Measurements from ENCODE around the gene RBFOX2.
A peak's percentile ranks its signal among the peaks of the same experiment; 100 is the strongest.

The RBFOX2 gene

DNA sequence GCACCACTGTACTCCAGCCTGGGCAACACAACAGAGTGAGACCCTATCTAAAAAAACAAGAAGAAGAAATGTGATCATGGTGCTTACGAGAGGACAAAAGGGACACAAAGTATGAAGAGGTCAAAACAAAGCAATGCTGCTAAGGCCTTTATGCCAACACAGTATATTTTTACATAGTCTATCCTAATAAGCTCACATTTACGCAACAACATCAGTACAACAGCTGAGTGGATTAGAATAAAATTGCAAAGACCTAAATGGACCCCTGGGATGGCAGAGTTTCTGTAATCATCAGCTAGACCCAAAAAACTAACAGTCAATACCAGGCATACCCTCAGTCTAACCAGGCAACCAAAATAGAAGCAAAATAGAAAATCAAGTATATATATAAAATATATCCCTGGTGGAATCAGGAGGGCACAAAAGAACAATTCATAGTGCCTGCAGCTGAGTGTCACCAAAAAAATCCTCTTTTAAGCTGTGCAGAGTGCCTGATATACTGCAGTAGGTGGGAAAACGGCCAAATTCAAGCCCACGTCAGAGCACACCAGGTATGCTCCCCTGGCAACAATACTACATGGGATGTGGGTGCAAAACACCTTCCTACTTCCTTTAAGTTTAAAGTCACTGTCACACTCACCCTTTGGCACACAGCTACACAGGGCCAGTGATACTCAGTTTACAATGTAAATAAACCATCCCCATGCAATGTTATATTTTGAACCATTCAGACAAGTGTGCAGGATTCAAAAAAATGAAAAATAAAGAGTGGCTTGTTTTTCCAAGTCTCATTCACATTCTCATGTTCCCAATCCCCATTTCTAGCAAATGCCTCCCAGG, 57.8 kb downstream of the RBFOX2 start:
- no peak for FAIRE-seq

- no peak for FAIRE-seq
Measured at GRCh38 chr22:35967046-35967397, 61.6 kb downstream of the RBFOX2 start.

DNA sequence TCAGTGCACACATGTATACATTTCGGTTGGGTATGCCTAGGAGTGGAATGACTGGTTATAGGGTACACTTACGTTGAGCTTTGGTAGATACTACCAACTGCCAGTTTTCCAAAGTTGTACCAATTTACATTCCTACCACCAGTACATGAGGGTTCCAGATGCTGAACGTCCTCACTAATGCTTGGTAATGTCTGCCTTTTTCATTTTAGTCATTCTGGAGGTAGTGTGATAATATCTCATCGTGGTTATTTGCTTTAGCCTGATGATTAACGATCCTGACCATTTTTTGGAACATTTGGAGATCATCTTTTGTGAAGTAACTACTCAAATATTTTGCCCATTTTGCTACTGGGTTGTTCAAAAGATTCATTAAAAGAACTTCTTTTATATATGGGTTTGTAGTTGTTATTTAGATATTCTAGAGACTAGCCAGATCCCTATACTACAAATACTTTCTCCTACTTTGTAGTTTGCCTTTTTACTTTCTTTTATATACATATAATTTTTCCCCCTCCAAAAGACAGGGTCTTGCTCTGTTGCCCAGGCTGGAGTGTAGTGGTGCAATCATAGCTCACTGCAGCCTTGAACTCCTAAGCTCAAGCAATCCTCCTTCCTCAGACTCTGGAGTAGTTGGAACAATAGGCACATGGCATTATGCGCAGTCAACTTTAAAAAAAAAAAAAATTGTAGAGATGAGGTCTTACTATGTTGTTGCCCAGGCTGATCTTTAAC, 62.1 kb downstream of the RBFOX2 start:
- no peak for FAIRE-seq

- no peak for FAIRE-seq
Measured at GRCh38 chr22:35963237-35963810, 65.3 kb downstream of the RBFOX2 start.

DNA sequence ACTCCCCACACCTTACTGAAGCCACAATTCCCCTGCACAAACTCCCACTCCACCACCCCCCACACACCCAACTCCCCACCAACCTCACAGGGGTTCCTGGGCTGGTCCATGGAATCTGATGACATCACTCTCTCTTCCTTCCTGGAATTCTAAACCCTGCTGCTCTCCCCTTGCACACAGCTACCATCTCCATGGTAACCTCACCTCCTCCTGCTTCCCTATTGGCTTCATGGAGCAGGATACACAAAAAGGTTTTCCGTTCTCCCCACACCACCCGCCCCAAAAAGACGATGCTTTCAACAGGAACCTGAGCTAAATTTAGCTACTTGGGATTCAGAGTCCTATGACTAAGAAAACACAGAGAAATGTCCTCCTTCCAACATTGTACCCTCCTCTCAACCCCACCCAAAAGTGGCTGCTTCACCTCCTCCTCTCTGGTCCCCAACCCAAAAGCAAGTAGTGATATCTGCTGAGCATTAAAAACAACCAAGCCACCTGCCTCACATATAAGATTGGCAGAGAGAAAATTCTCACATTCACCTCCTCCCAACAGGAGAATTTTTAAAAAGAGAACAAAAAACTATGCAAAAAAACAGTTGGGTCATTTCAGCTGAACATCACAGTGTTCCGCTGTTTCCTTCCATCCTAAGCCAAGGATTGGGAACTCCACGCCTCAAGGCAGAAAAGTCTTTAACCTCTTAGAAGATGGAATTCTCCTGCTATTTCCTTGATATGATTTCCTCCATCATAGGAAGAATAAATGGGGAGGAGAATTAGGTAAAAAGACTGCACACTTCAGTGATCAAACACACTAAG, 66.9 kb downstream of the RBFOX2 start:
- FAIRE-seq: no peak

- FAIRE-seq: no peak
Measured at GRCh38 chr22:35960854-35961253, 67.8 kb downstream of the RBFOX2 start.

GRCh38 chr22:35959121-35959800, 69.4 kb downstream of the RBFOX2 start:
- FAIRE-seq: no peak

DNA sequence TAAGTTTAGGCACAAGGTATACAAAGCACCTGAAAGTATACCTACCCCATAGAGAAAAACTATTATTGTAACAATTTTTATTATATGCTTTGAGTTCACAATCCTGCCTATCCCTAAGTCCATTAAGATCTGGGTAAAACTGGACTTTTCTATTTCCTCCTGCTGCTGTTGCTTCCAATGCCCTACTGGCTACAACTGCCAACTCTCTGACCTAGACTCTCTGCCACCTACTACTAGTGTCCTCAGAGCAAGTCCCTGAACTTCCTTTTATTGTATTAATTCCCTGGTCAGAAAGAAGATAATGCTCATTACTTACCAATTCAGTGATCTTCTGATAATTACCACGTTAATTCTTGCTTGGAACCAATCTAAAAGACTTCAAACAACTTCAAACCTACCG, 70.3 kb downstream of the RBFOX2 start:
- FAIRE-seq: no peak

- no peak for FAIRE-seq
Measured at GRCh38 chr22:35957589-35957988, 71.0 kb downstream of the RBFOX2 start.

DNA sequence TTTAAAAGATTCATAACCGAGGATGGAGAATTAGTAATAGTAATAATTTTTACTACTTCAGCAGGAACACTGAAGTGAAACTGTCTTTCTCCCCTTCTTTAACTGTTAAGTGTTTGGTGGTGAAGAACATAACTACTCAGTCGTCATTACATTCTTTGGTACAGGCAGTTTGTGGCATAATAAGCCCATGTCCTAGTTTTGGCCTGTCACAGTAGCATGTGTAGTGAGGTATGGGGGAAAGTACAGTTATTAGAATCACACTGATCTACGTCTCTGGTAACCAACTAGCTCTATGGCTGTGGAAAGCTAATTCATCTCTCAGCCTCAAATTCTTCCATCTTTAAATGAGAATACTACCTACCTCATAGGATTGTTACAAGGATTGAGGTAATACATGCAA, 71.8 kb downstream of the RBFOX2 start:
- FAIRE-seq: no peak

DNA sequence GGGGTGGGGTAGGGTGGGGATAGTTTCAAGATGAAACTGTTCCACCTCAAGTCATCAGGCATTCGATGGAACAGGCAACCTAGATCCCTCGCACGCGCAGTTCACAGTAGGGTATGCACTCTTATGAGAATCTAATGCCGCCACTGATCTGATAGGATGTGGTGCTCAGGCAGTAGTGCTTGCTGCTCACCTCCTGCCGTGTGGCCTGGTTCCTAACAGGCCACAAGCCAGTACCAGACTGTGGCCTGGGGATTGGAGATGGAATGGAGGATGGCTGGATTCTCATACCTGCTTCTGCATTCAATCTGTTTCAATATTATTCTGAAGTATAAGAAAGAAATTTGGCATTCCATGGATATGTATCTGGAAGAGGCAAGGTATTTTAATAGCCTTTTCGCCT, 73.1 kb downstream of the RBFOX2 start:
- FAIRE-seq: no peak

GRCh38 chr22:35952576-35952975, 76.0 kb downstream of the RBFOX2 start:
- no peak for FAIRE-seq

DNA sequence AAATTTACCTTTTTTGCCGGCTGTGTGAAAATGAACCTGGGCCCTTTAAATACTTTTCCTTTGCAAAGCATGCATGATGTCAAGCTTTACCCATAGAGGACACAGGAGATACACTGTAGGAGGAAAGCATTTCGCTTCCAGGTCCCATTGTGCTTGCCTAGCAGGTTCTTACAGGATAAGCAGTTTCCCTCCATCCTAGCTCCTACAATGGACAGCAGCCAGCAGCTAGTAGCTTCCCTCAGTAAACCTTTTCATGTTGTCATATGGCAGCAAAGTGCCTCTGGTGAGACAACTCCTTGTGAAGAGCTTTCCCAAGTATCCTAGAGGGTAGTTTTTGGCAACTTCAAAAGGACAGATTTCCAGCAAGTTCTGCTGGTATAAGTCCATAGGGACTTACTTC, 78.4 kb downstream of the RBFOX2 start:
- no peak for FAIRE-seq

- FAIRE-seq: no peak
Measured at GRCh38 chr22:35949243-35949642, 79.4 kb downstream of the RBFOX2 start.

DNA sequence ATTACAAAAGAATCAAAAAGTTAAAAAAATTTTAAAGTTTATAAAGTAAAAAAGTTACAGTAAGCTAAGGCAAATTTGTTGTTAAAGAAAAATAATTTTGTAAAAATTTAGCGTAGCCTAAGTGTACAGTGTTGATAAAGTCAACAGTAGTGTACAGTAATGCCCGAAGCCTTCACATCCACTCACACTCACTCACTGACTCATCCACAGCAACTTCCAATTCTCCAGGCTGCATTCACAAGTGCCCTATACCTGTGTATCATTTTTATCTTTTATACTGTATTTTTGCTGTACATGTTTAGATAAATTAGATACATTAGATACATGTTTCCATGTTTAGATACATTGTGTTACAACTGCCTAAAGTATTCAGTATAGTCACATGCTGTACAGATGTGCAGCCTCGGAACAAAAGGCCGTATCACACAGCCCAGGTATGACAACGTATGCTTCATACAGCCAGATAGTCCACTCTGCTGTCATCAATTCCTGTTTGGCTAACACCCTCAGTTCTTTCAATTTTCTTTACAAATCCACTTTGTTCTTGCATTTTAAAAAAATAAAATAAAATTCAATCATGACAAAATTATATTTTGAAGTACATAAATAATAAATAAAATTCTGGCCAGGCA, 80.7 kb downstream of the RBFOX2 start:
- FAIRE-seq: no peak

GRCh38 chr22:35944458-35944857, 84.2 kb downstream of the RBFOX2 start:
- FAIRE-seq: no peak

DNA sequence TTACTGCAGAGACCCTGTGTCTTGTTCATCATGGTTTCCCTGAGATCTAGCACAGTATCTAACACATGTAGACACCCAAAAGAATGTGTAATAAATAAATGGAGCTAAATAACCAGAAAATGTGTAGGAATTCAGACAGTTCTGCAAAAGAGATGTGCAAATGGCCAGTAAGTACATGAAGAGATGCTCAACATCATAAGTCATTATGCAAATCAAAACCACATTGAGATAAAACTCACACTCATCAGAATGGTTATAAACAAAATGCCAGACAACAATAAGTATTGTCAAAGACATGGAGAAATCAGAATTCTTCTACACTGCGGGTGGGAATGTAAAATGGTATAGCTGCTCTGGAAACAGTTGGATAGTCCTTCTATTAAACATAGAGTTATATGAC, 88.5 kb downstream of the RBFOX2 start:
- FAIRE-seq: no peak

- no peak for FAIRE-seq
Measured at GRCh38 chr22:35938226-35938625, 90.4 kb downstream of the RBFOX2 start.

DNA sequence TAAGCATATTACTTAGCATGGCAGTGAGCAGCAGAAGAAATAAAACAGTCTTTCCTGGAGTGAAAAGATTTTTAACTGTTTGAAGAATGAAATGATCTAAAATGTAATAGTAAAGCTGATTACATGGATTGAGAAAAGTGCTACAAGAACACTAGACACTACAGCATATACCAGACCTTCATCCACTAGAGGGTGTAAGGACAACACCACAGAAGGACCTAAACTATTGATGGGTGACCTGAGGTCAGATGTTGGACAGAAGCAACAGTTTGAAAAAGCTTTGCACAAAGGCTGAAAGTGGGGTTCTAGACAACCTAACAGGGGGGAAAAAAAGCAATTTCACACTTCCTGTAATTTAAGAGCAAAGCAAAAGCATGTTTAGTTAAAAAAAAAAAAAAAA, 97.7 kb downstream of the RBFOX2 start:
- peak; percentile 84 for FAIRE-seq

DNA sequence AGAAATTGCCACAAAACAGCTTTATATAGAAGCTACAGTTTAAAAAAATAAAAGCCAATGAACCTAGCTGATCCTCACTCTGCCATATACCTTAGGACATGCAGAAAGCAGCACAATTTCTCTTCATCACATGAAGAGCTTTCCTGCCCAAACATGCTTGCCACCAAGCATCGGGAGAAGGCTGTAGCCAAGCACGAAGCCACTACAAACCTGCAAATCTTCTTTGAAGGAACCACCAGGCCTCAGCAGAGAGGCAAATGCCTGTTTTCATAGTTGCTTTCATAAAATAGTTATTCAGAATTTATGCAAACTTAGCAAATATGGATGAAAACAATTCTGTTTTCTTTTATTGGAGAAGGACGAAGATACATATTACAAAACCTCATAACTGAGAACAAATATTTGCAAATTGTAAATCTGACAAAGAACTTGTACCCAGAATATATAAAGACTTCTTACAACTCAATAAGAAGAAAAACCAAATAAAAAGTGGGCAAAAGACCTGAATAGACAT, 100.3 kb downstream of the RBFOX2 start:
- FAIRE-seq: no peak

GRCh38 chr22:35923026-35923425, 105.6 kb downstream of the RBFOX2 start:
- no peak for FAIRE-seq

- FAIRE-seq: peak; percentile 86
Measured at GRCh38 chr22:35921777-35922176, 106.8 kb downstream of the RBFOX2 start.

Data from TTC549 (cell line).